Measurements from ENCODE around the gene CHSY1. TPM values are rescaled to one million over a fixed set of nuclear protein-coding genes. Genes with fewer than 3 reads are reported as not detected.

CHSY1 gene
- total and polyA plus RNA-seq, 10 of the 15 experiments (the other 5 are each of a cell fraction or from before 2014, with no cell fraction given), result 1.4 to 31.2 (median 10.5) TPM

DNA sequence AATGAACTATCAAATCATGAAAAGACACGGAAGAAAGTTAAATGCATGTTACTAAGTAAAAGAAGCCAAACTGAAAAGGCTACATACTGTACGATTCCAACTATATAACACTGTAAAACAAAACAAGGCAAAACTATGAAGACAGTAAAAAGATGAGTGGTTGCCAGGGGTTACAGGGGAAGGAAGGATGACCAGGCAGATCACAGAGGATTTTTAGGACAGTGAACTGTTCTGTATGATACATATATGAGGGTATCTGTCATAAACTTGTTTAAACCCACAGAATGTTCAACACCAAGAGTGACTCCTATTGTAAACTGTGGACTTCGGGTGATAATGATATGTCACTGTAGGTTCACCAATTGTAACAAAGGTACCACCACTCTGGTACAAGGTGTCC, 60.6 kb downstream of the CHSY1 start:
- no TSS peak for BruUV-seq (replicated peaks)
- intact Hi-C loops (cut with micrococcal nuclease; ENCODE audit: unreplicated experiment) (no loop called here), in situ Hi-C loops (cut with MboI) (no loop called here)
- FAIRE-seq (no peak), DNase-seq (ENCODE audit: low read depth, low spot score) (no peak), ATAC-seq (no peak)
- POLR2A ChIA-PET, result interaction anchor here (0.6 kb wide), 1 partner anchor 62 kb away, joined by 4 read pairs; no protein-coding TSS in a partner anchor
- Histone ChIP-seq H4K20me1 (ENCODE audit: control insufficient read depth, insufficient read depth) (no peaks in the 10 kb centered on the region), H3K4me1 (ENCODE audit: control insufficient read depth, insufficient read depth, low read length) (peaks cover 17% of the 10 kb centered on the region), H2AFZ (ENCODE audit: control insufficient read depth, low read depth, low read length) (no peak overlapping the region), H3K36me3 (ENCODE audit: control insufficient read depth in 2 of 2, insufficient read depth in 2 of 2, low read length in 1 of 2) (peaks cover 6 to 7% of the 10 kb centered on the region in 2 experiments; a peak in 3 of 4 replicates), H3K27me3 (replicated peaks in 1 of 2; ENCODE audit: control insufficient read depth in 2 of 2, insufficient read depth in 2 of 2, low read length in 1 of 2) (no peaks in the 10 kb centered on the region), H3K79me2 (ENCODE audit: control insufficient read depth, insufficient read depth, low read length) (peaks cover 59% of the 10 kb centered on the region), H3K9ac (ENCODE audit: control insufficient read depth, insufficient read depth, low read length) (no peak overlapping the region), H3K27ac (ENCODE audit: control insufficient read depth, insufficient read depth) (no peak overlapping the region), H3K4me3 (no peak overlapping the region), H3K9me3 (replicated peaks; ENCODE audit: control insufficient read depth, insufficient read depth, low read length) (no peaks in the 10 kb centered on the region), H3K4me2 (ENCODE audit: control insufficient read depth, insufficient read depth) (no peak overlapping the region)
- CTCF ChIA-PET, result no interaction called here
- SMC1A ChIA-PET (ENCODE audit: uncharacterized antibody, unreplicated experiment), result no interaction called here
- WGBS (ENCODE audit: insufficient coverage, insufficient replicate concordance, low lambda C conversion rate, missing lambda C conversion rate), result 95% methylated on average over 3 of the region's 3 CpGs
- RAD21 ChIA-PET (ENCODE audit: unreplicated experiment), result no interaction called here
- TF ChIP-seq RUNX3 (IDR thresholded peaks at IDR 0.05; ENCODE audit: low read length), result no peak
- no peak for TF ChIP-seq HCFC1 (IDR thresholded peaks at IDR 0.05; ENCODE audit: low read length)
- TF ChIP-seq, protein P1, sequence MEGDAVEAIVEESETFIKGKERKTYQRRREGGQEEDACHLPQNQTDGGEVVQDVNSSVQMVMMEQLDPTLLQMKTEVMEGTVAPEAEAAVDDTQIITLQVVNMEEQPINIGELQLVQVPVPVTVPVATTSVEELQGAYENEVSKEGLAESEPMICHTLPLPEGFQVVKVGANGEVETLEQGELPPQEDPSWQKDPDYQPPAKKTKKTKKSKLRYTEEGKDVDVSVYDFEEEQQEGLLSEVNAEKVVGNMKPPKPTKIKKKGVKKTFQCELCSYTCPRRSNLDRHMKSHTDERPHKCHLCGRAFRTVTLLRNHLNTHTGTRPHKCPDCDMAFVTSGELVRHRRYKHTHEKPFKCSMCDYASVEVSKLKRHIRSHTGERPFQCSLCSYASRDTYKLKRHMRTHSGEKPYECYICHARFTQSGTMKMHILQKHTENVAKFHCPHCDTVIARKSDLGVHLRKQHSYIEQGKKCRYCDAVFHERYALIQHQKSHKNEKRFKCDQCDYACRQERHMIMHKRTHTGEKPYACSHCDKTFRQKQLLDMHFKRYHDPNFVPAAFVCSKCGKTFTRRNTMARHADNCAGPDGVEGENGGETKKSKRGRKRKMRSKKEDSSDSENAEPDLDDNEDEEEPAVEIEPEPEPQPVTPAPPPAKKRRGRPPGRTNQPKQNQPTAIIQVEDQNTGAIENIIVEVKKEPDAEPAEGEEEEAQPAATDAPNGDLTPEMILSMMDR (IDR thresholded peaks at IDR 0.05 in 2 of 3, conservative IDR thresholded peaks at IDR 0.05 in 1 of 3; ENCODE audit: control insufficient read depth in 2 of 3, extremely low read depth in 1 of 3, insufficient read depth in 1 of 3, low read depth in 3 of 3, low read length in 3 of 3), result no peak
- no peak for TF ChIP-seq STAT1 (conservative IDR thresholded peaks at IDR 0.05)
- TF ChIP-seq SREBF2 (IDR thresholded peaks at IDR 0.05; ENCODE audit: low read length), result no peak
- no peak for TF ChIP-seq TCF3 (IDR thresholded peaks at IDR 0.05; ENCODE audit: borderline replicate concordance, insufficient read depth, low read depth, low read length)
- TF ChIP-seq ZNF24 (IDR thresholded peaks at IDR 0.05), result no peak
- TF ChIP-seq RBBP5 (conservative IDR thresholded peaks at IDR 0.05), result no peak
- TF ChIP-seq DPF2 (IDR thresholded peaks at IDR 0.05), result no peak
- no peak for TF ChIP-seq EP300 (IDR thresholded peaks at IDR 0.05; ENCODE audit: borderline replicate concordance in 1 of 2, control insufficient read depth in 1 of 2, low read depth in 2 of 2, low read length in 2 of 2)
- no peak for TF ChIP-seq POLR2AphosphoS5 (IDR thresholded peaks at IDR 0.05; ENCODE audit: low read length)
- no peak for TF ChIP-seq NR2C1 (IDR thresholded peaks at IDR 0.05)
- TF ChIP-seq KLF5 (IDR thresholded peaks at IDR 0.05; ENCODE audit: partially characterized antibody), result no peak
- TF ChIP-seq NBN (IDR thresholded peaks at IDR 0.05), result no peak
- TF ChIP-seq IRF4 (IDR thresholded peaks at IDR 0.05; ENCODE audit: low read depth, low read length), result no peak

Measured in GM12878 (cell line).